Measurements from ENCODE around the gene NFAT5.

DNA sequence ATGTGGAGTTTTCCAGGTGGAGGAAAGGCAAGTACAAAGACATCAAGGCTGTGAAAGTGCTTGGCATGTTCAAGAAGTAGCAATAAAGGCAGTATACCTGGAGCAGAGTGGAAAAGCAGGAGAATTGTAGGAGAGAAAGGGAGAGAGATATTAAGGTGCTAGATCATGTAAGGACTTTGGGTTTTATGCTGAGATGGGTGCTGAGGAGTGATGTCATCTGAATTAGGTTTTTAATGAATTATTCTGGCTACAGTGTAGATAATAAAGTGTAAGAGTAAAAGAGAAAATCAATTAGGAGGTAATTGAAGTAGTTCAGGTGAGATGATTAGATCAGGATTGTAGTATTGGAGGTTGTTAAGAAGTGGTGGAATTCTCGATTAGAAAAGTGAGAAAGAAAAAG is 34.0 kb downstream of the NFAT5 start:
- TF ChIP-seq, protein P1, sequence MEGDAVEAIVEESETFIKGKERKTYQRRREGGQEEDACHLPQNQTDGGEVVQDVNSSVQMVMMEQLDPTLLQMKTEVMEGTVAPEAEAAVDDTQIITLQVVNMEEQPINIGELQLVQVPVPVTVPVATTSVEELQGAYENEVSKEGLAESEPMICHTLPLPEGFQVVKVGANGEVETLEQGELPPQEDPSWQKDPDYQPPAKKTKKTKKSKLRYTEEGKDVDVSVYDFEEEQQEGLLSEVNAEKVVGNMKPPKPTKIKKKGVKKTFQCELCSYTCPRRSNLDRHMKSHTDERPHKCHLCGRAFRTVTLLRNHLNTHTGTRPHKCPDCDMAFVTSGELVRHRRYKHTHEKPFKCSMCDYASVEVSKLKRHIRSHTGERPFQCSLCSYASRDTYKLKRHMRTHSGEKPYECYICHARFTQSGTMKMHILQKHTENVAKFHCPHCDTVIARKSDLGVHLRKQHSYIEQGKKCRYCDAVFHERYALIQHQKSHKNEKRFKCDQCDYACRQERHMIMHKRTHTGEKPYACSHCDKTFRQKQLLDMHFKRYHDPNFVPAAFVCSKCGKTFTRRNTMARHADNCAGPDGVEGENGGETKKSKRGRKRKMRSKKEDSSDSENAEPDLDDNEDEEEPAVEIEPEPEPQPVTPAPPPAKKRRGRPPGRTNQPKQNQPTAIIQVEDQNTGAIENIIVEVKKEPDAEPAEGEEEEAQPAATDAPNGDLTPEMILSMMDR (IDR thresholded peaks at IDR 0.05), result no peak
- TF ChIP-seq EZH2phosphoT487 (IDR thresholded peaks at IDR 0.05), result no peak
- no peak for TF ChIP-seq EZH2 (IDR thresholded peaks at IDR 0.05)

Data from neural progenitor cell (in vitro differentiated cells).